BLaER1 treated with 17β-estradiol and CSF1 and Interleukin-3, amounts not matched to agents 10 nM and 100 nM (cell line): ENCODE data around the gene ACTN2.

Experiments used
- H3K27ac ChIP-seq, 11 experiments: shearing (Covaris generic); formaldehyde crosslinking; 2 replicates each; pipeline ENCODE4 v1.8.1; 2022
- H3K27me3 ChIP-seq, 11 experiments: shearing (Covaris generic); formaldehyde crosslinking; 2 replicates each; pipeline ENCODE4 v1.8.1; 2022
- H3K36me3 ChIP-seq, 11 experiments: shearing (Covaris generic); formaldehyde crosslinking; 2 replicates each; pipeline ENCODE4 v1.8.1; 2022
- H3K4me1 ChIP-seq, 10 experiments: shearing (Covaris generic); formaldehyde crosslinking; 2 replicates each; pipeline ENCODE4 v1.8.1; 2022
- H3K4me2 ChIP-seq, 11 experiments: shearing (Covaris generic); formaldehyde crosslinking; 2 replicates each; pipeline ENCODE4 v1.8.1; 2022
- H3K4me3 ChIP-seq, 10 experiments: shearing (Covaris generic); formaldehyde crosslinking; 2 replicates each; pipeline ENCODE4 v1.8.1; 2022
- H3K9ac ChIP-seq, 11 experiments: shearing (Covaris generic); formaldehyde crosslinking; 2 replicates each; pipeline ENCODE4 v1.8.1; 2022
- H3K9me3 ChIP-seq, 11 experiments: shearing (Covaris generic); formaldehyde crosslinking; replicated peaks in 1 of 11; 2 replicates each; pipeline ENCODE4 v1.8.1; 2022
- H4K20me1 ChIP-seq, 11 experiments: shearing (Covaris generic); formaldehyde crosslinking; 2 replicates each; pipeline ENCODE4 v1.8.1; 2022
- Cebpa-rat ChIP-seq, 11 experiments: shearing (Covaris generic); IDR thresholded peaks; 2 replicates each; pipeline ENCODE4 v1.8.1; 2022

ACTN2 gene

GRCh38 chr1:236799001-236799400 is 112.7 kb downstream of the ACTN2 start:
- Histone ChIP-seq H3K4me2 (peak overlapping the region in 9 of 11 experiments; percentile 14 to 95 (median 45); a peak in 13 of 22 replicates), H3K4me3 (no peak overlapping the region), H3K27me3 (no peaks in the 10 kb centered on the region), H4K20me1 (peaks cover 5 to 63% (median 23%) of the 10 kb centered on the region in 11 experiments; a peak in 14 of 22 replicates), H3K9me3 (no peaks in the 10 kb centered on the region), H3K36me3 (peaks cover 14 to 66% (median 27%) of the 10 kb centered on the region in 11 experiments), H3K4me1 (peaks cover 21 to 36% (median 29%) of the 10 kb centered on the region in 10 experiments), H3K9ac (no peak overlapping the region), H3K27ac (no peak overlapping the region)
- TF ChIP-seq Cebpa-rat (IDR thresholded peaks at IDR 0.05): no peak

DNA sequence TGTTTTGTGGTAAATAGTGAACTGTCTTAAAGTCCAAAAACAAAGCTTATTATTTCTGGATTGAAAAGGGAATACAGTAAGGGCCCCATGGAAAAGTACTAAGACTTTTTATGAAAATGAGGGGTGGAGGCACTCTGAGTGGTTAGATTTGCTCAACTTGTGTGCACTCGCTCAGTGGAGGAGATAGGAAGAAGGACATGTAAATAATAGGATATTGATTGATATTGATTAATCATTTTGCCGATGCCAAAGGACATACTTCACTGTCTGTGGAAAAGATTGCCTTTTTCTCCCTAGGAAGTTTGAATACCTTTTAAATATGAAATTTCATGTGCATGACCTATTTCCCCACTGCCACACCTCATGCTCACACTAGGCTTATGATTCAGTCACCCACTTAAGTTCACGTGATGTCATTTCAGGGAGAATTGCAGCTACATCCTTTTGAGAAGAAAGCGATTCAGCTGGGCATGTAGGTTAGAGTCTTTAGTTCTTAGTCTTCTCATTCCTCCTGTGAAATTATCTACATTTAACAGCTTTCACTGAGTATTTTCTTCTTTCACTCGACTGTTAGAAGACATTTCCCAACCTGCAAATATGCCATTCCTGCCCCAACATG is 113.8 kb downstream of the ACTN2 start:
- H3K4me2 ChIP-seq: no peak overlapping the region
- no peak for TF ChIP-seq Cebpa-rat (IDR thresholded peaks at IDR 0.05)
- H4K20me1 ChIP-seq: peaks cover 5 to 68% (median 23%) of the 10 kb centered on the region in 11 experiments; a peak in 14 of 22 replicates
- no peaks in the 10 kb centered on the region for H3K9me3 ChIP-seq
- peaks cover 17 to 31% (median 27%) of the 10 kb centered on the region in 10 experiments for H3K4me1 ChIP-seq
- H3K4me3 ChIP-seq: no peak overlapping the region
- no peaks in the 10 kb centered on the region for H3K27me3 ChIP-seq
- H3K27ac ChIP-seq: no peak overlapping the region
- H3K9ac ChIP-seq: no peak overlapping the region
- peaks cover 23 to 77% (median 34%) of the 10 kb centered on the region in 11 experiments for H3K36me3 ChIP-seq

DNA sequence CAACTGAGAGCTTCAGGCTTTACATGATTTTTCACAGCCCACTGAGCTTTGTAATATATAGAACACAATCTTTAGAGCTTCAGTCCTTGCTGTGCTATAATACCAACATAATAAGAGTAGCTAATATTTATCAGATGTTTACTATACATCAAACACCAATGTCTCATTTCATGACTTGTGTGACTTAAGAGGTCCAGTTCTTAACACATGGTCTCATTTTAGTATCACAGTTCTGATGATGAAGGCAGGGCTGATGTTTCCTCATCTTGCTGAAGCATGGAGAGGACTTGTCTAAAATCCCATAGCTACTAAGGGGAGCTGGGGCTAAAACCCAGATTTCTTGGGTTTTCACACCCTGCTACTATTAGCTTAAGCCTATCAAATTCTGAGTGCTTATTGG is 114.3 kb downstream of the ACTN2 start:
- peaks cover 28 to 82% (median 39%) of the 10 kb centered on the region in 11 experiments for H3K36me3 ChIP-seq
- H3K9me3 ChIP-seq: no peaks in the 10 kb centered on the region
- H3K4me1 ChIP-seq: peaks cover 17 to 31% (median 27%) of the 10 kb centered on the region in 10 experiments
- no peak overlapping the region for H3K9ac ChIP-seq
- no peaks in the 10 kb centered on the region for H3K27me3 ChIP-seq
- no peak overlapping the region for H3K27ac ChIP-seq
- TF ChIP-seq Cebpa-rat (IDR thresholded peaks at IDR 0.05): no peak
- H3K4me3 ChIP-seq: no peak overlapping the region
- H3K4me2 ChIP-seq: no peak overlapping the region
- H4K20me1 ChIP-seq: peaks cover 5 to 73% (median 23%) of the 10 kb centered on the region in 11 experiments; a peak in 14 of 22 replicates

GRCh38 chr1:236802264-236802663 is 116.0 kb downstream of the ACTN2 start:
- Histone ChIP-seq H3K27me3 (no peaks in the 10 kb centered on the region), H3K9ac (no peak overlapping the region), H3K4me1 (peaks cover 11 to 25% (median 20%) of the 10 kb centered on the region in 10 experiments), H3K9me3 (no peaks in the 10 kb centered on the region), H3K4me2 (no peak overlapping the region), H4K20me1 (peaks cover 5 to 83% (median 23%) of the 10 kb centered on the region in 11 experiments; a peak in 14 of 22 replicates), H3K36me3 (peaks cover 45 to 99% (median 54%) of the 10 kb centered on the region in 11 experiments), H3K4me3 (no peak overlapping the region), H3K27ac (no peak overlapping the region)
- TF ChIP-seq Cebpa-rat (IDR thresholded peaks at IDR 0.05): no peak

- H3K9ac ChIP-seq: no peak overlapping the region
- no peaks in the 10 kb centered on the region for H3K27me3 ChIP-seq
- H3K4me1 ChIP-seq: no peaks in the 10 kb centered on the region
- H3K9me3 ChIP-seq: no peaks in the 10 kb centered on the region
- no peak overlapping the region for H3K4me3 ChIP-seq
- peaks cover 5 to 48% (median 23%) of the 10 kb centered on the region in 11 experiments; a peak in 14 of 22 replicates for H4K20me1 ChIP-seq
- H3K36me3 ChIP-seq: peaks cover 82 to 100% (median 89%) of the 10 kb centered on the region in 11 experiments
- H3K27ac ChIP-seq: no peak overlapping the region
- TF ChIP-seq Cebpa-rat (IDR thresholded peaks at IDR 0.05): no peak
- no peak overlapping the region for H3K4me2 ChIP-seq
Measured at GRCh38 chr1:236806634-236807033, 120.3 kb downstream of the ACTN2 start.

- H3K9me3 ChIP-seq: no peaks in the 10 kb centered on the region
- peaks cover 94 to 100% (median 96%) of the 10 kb centered on the region in 11 experiments for H3K36me3 ChIP-seq
- no peak overlapping the region for H3K4me2 ChIP-seq
- H3K9ac ChIP-seq: no peak overlapping the region
- H3K27ac ChIP-seq: no peak overlapping the region
- H4K20me1 ChIP-seq: peaks cover 0 to 42% (median 10%) of the 10 kb centered on the region in 11 experiments; a peak in 12 of 22 replicates
- H3K4me3 ChIP-seq: no peak overlapping the region
- H3K4me1 ChIP-seq: no peaks in the 10 kb centered on the region
- H3K27me3 ChIP-seq: no peaks in the 10 kb centered on the region
- TF ChIP-seq Cebpa-rat (IDR thresholded peaks at IDR 0.05): no peak
Measured at GRCh38 chr1:236808005-236808404, 121.7 kb downstream of the ACTN2 start.

DNA sequence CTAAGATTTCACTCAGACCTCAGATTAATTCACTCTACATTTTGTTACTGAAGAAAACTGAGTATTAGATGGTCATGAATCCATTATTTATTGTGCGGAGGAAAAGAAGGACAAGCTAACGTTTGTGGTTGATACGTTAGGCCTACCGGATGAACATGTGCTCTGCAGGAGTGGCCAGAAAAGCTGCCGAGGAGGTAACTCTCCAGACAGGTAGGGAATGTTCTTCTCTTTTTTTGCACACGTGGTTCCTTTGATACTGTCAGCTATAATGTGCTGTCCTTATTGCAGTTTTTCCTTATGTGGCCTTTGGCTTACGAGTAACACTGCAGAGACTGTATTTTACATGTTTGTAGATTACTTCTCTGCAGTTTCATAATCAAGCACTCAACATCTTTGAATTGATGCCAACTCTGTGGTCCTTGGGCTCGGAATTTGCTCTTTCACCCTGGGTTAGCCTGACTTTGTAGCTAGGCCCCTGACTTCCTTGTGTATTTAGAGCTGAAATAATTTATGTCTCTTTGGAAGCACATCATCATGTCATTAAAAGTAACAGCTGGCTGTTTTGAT is 122.3 kb downstream of the ACTN2 start:
- Histone ChIP-seq H3K27ac (no peak overlapping the region), H3K27me3 (no peaks in the 10 kb centered on the region), H3K9me3 (no peaks in the 10 kb centered on the region), H3K36me3 (peaks cover 94 to 100% (median 97%) of the 10 kb centered on the region in 11 experiments), H3K4me1 (no peaks in the 10 kb centered on the region), H4K20me1 (peaks cover 0 to 36% (median 6%) of the 10 kb centered on the region in 11 experiments; a peak in 9 of 22 replicates), H3K4me3 (no peak overlapping the region), H3K4me2 (no peak overlapping the region), H3K9ac (no peak overlapping the region)
- no peak for TF ChIP-seq Cebpa-rat (IDR thresholded peaks at IDR 0.05)

DNA sequence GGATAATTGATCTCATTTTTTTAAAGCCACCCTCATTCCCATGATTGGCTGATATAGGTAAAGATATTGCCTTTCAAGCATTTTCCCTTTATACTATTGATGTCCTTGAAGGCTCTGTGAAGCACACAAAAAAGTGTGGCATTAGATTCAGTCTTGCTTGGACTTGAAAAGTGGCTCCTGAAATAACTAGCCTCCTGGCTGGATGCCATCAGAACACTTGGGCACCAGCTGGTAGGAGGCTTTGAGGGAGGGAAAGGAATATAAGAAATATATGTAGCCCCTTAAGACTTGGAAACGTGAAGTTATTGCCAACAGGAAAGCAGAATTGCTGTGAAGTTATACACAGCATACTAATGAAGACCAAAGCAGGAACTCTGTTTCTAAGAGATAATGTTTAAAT is 122.8 kb downstream of the ACTN2 start:
- H3K36me3 ChIP-seq: peaks cover 94 to 100% (median 96%) of the 10 kb centered on the region in 11 experiments
- no peaks in the 10 kb centered on the region for H3K4me1 ChIP-seq
- no peak overlapping the region for H3K4me3 ChIP-seq

DNA sequence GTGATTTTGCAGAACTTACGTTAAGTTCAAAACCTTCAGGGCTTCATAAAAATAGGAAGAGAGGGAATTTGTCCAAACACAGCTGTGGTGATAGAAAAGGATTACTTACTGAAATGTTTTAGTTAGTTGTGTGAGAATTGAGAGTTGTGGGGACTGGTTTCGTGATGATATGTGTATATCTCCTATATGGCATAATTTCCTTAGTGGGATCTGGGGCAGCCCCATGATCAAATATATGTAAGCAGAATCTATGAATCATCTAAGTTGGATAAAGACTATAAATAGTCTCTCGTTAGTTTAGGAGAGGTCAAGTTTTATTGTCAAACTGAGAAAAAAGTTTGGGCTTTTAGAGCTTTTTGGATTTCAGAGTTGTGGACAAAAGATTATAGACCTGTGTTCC is 123.7 kb downstream of the ACTN2 start:
- Histone ChIP-seq H3K27me3 (no peaks in the 10 kb centered on the region), H3K9ac (no peak overlapping the region), H3K36me3 (peaks cover 98 to 100% (median 100%) of the 10 kb centered on the region in 11 experiments), H4K20me1 (peaks cover 0 to 26% (median 3%) of the 10 kb centered on the region in 11 experiments; a peak in 6 of 22 replicates), H3K27ac (no peak overlapping the region), H3K9me3 (no peaks in the 10 kb centered on the region), H3K4me3 (no peak overlapping the region), H3K4me1 (peaks cover 0 to 4% (median 0%) of the 10 kb centered on the region in 10 experiments; a peak in 1 of 20 replicates), H3K4me2 (no peak overlapping the region)
- TF ChIP-seq Cebpa-rat (IDR thresholded peaks at IDR 0.05): no peak

More for the DNA sequence above, 122.8 kb downstream of the ACTN2 start:
- peaks cover 0 to 31% (median 4%) of the 10 kb centered on the region in 11 experiments; a peak in 6 of 22 replicates for H4K20me1 ChIP-seq
- no peak for TF ChIP-seq Cebpa-rat (IDR thresholded peaks at IDR 0.05)
- no peaks in the 10 kb centered on the region for H3K27me3 ChIP-seq
- H3K27ac ChIP-seq: no peak overlapping the region
- no peak overlapping the region for H3K4me2 ChIP-seq
- no peak overlapping the region for H3K9ac ChIP-seq
- H3K9me3 ChIP-seq: no peaks in the 10 kb centered on the region
